ENCODE results near the gene TNKS2.
"Not testable (repeated sequence)": the region's sequence is repeated elsewhere in the genome, so short reads cannot be mapped to it uniquely, and the experiment has no call there.

Gene TNKS2

DNA sequence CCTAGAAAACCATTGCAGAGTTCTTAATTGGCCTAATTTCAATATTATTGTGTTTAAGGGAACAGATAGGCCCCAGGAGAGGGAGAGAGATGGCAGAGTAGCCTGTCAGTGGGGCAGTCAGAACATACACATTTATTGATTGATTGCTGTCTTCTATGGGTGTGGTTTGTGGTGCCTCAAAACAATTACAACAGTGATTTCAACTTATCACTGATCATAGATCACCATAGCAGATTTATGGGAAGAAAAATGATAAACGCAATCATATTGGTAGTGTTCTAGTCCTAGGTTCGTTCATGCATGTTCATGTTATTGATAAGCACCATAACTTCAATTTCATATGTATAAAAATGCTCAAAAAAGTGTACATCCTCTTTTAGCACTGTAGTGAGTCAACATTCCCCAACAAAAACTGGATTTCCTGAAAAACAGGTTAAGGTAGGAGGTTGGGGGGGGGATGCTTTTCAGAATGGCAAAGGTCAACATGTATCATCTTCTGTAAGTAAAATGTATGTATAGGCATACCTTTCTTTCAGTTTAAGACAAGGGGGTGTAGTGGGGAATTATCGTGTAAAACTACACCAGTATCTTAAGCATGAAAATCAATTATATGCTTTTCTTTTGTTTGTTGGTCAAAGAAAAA, 1.1 kb upstream of the TNKS2 start:
- DNase-seq, result peak in 1 of 5 experiments; percentile 2

DNA sequence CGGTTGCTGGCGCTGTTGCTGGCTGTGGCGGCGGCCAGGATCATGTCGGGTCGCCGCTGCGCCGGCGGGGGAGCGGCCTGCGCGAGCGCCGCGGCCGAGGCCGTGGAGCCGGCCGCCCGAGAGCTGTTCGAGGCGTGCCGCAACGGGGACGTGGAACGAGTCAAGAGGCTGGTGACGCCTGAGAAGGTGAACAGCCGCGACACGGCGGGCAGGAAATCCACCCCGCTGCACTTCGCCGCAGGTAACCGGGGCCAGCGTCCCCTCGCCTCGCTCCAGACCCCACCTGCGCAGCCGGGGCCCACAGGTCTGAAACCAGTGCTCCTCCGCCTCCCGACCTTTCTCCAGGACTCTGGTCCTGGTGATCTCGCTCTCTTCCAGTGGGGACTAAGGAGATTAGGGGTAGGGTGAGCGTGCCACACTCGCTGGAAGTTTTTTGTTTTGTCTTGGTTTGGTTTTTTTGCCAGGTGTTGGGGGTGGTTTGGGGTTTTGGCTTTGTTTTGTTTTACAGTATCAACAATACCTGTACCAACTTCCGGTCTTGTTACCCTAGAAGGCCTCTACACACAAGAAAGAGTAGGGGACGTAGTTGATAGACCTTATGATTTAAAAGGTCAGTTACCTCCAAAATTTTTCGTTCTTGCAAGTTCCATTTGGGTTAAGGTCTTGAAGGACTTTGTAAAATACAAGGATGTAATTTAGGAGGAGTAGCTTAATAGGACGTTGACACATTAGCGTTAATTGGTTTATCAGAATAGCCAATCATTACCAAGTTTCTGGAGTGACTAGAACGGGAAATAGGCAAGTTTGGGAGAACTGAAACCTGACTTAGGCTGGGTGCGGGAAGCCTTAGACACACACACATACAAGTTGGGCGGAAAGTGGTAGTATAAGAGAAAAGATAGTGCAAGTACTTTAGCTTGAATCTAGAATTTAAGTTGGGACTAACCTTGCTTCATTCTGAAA, 704 bp downstream of the TNKS2 start:
- DNase-seq, result peak in 4 of 5 experiments; percentile 23 to 72 (median 59)

GRCh38 chr10:91799612-91799975, 1.4 kb downstream of the TNKS2 start:
- DNase-seq, result no peak

GRCh38 chr10:91800182-91800581, 2.0 kb downstream of the TNKS2 start:
- no peak for DNase-seq

- no peak for DNase-seq
These were observed 2.5 kb downstream of the TNKS2 start for GRCh38 chr10:91800756-91801155.

DNA sequence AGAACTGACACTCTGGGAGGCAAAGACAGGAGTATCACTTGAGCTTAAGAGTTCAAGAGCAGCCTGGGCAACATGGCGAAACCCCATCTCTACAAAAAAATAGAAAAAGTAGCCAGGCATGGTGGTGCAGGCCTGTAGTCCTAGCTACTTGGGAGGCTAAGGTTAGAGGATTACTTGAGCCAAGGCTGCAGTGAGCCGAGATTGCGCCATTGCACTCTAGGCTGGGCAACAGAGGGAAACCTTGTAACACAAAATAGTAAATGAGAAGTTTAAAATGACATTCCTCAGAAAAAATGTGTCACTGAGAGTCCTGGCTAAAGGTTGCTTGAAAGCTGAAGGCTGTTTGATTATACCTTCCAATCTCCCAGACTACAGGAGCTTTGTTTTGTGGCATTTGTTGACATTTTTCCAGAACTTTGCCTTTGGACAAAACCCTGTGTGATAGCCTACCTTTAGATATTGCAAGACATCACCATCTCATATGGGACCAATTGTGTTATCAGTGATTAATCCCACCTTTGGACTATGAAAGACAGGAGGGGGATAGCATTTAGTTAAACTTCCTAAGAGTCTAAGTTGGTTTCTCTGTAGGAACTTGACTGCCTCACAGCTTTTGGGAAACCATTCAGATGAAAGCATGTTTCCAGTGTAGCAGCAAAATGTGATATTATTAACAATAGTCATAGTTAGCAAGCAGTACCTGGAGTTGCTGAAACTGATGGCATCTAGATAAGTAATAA, 5.3 kb downstream of the TNKS2 start:
- DNase-seq, result no peak

- no peak for DNase-seq
These were observed 5.9 kb downstream of the TNKS2 start for GRCh38 chr10:91804126-91804510.

- no peak for DNase-seq
These were observed 7.0 kb downstream of the TNKS2 start for GRCh38 chr10:91805110-91805838.

GRCh38 chr10:91807264-91807663, 9.0 kb downstream of the TNKS2 start:
- DNase-seq, result not testable (repeated sequence)

DNA sequence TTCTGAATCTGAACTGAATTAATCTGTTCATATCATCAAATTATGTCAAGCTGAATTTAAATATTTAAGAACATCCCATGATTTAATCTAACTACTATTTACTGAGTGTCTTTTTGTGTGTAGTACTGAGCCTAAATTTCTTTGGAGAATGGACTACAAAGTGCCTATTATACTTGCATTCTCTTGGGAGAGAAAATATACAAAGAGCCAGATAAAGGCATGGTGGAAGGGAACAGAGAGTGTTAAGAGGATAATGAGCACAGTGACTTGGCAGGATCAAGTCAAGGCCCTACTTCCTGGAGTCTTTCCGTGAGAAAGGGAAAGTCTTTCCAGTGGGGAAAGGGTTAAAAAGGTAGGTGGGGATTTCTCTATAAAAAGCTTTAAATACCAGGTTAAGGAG, 15.0 kb downstream of the TNKS2 start:
- DNase-seq, result no peak

GRCh38 chr10:91816981-91817380, 18.8 kb downstream of the TNKS2 start:
- no peak for DNase-seq

- no peak for DNase-seq
These were observed 21.9 kb downstream of the TNKS2 start for GRCh38 chr10:91820144-91820543.

GRCh38 chr10:91824076-91824475, 25.9 kb downstream of the TNKS2 start:
- no peak for DNase-seq

DNA sequence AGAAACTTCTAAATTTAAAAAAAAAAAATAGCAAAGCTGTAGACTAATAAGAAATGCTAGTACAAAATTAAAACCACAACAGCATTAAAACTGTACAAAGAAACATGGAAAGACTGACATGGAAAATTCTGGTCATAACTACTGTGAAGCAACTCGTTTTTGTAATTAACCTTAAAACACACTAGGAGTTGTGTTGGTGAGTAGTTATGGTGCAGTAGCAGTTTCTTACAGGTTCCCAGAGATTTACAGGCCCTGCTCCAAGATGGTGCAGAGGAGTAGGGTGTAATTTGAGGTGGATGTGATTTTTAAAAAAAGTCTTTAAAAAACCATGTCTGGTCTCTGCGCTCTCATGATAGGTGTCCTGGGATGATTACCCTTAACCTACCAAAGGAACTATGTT, 31.0 kb downstream of the TNKS2 start:
- DNase-seq, result no peak

- no peak for DNase-seq
These were observed 40.0 kb downstream of the TNKS2 start for GRCh38 chr10:91838199-91838598.

DNA sequence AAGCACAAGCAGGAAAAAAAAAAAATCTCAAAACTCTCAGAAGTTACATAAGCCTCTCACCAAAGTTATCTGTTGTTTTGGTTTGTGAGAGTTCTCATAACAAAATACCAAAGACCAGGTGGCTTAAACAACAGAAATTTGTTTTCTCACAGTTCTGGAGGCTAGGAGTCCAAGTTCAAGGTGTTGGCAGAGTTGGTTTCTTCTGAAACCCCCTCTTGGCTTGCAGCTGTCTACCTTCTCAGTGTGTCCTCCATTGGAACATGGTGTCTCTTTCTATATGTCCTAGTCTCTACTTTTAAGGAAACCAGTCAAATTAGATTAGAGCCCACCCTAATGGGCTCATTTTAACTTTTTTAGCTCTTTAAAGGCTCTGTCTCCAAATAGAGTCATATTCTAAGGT, 44.9 kb downstream of the TNKS2 start:
- no peak for DNase-seq

GRCh38 chr10:91856637-91857036, 58.4 kb downstream of the TNKS2 start:
- DNase-seq, result peak in 1 of 5 experiments; percentile 4

GRCh38 chr10:91860885-91861284, 62.7 kb downstream of the TNKS2 start:
- DNase-seq, result no peak

DNA sequence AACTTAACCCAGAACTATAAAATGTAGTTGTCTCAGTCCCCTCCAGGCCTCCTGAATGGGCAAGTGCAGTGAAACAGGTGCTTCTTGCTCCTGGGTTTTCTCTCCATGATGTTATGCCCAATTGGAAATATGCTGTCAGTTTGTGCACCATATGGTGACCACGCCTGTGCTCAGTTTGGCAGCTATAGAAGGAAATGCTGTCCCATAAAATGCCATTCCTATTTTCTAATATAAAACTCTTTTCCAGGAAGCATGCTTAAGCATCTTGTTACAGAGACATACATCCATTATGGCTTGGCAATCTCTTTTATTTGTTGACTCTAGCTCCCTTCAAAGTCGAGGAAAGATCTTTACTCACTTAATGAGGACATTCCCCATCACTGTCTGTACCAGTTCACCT, 65.9 kb downstream of the TNKS2 start:
- DNase-seq, result no peak

DNA sequence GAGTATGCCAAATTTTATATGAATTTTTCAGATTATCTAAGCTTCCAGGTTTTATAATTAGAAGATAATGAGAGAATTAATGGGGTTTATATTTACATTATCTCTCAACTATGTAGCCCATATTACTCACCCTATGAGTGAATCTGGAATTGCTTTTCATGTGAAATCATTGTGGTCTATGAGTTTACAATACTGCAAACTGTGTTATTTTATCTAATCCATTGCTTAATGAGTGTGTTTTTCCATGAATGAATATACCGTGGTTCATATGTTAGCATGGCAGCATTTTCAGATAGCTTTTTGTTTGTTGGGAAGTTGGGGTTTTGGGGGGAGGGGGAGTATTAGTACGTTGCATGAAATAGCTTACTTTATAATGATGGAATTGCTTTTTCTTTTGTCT, 66.5 kb downstream of the TNKS2 start:
- peak in 1 of 5 experiments; percentile 7 for DNase-seq

- DNase-seq, result no peak
These were observed 67.4 kb downstream of the TNKS2 start for GRCh38 chr10:91865562-91866081.

DNA sequence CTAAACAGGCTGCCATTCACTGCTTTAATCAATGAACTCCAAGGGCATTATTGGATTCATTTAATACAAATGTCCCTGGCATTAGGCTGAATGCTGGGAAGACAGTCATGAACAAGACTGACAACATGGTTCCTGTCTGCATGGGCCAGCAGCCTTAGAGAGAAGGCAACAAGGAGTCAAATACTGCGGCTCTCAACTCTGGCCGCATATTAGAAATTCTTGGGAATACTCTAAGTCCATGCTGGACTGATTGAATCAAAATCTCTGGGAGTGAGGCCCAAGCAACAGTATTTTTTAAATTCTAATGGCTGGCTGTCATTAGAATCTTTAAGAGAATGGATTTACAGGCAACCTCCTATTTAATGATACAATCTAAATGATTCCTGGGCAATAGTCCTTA, 76.9 kb downstream of the TNKS2 start:
- no peak for DNase-seq
